DMS153 treated with DMSO at 0.1 percent for 48 hours (cell line): ENCODE data around the gene SLC19A1.
"Not testable (repeated sequence)": the region's sequence is repeated elsewhere in the genome, so short reads cannot be mapped to it uniquely, and the experiment has no call there.

Experiments used
- DNase-seq: peaks from one replicate; lab custom pipeline; 2025; ENCODE audit not compliant: unreplicated experiment; lab: John Stamatoyannopoulos, UW

The SLC19A1 gene

DNA sequence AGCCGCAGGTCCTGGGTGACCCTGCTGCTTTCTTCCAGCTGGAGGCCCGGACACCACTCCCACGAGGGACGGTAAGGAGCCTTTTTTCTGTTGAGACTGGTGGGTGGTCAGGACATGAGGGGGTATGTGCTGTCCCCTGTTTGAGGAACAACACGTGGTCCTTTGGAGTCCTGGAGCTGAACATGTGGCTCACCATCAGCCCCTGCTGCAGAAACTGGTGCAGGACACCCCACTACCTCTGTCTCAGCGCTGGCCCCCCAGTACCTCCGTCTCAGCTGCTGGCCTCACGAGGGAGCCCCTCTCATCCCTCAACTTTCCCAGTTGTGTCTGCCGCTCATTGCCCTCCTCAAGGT is 34.7 kb downstream of the SLC19A1 start:
- DNase-seq = no peak

- DNase-seq = no peak
Observed at GRCh38 chr21:45506836-45507522, 35.3 kb downstream of the SLC19A1 start.

GRCh38 chr21:45506241-45506817 is 35.9 kb downstream of the SLC19A1 start:
- no peak for DNase-seq

DNA sequence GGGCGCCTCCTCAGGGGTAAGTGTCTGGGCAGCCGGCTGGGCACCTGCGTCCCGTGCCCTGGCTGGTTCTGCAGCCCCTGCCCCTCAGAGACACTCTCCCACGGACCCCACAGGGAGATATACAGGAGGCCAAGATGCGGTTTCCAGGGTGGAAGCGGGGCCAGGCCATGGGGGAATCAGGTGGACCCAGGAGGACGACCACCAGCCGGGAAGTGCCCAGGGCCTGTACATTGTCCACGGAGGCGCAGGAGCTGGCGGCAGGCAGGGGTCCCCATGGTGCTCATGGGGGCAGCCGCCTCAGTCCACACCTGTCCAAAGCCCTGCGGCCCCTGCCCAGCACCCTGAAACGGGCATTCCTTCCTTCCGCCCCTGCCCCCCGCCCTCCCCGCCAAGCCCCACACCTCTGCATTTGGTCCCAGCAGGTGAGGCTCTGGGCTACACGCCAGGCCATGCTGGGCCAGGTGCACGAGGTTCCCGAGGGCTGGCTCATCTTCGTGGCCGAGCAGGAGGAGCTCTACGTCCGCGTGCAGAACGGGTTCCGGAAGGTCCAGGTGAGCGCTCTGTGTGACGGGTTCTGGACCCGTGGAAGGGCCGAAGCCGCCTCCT is 36.7 kb downstream of the SLC19A1 start:
- no peak for DNase-seq

DNA sequence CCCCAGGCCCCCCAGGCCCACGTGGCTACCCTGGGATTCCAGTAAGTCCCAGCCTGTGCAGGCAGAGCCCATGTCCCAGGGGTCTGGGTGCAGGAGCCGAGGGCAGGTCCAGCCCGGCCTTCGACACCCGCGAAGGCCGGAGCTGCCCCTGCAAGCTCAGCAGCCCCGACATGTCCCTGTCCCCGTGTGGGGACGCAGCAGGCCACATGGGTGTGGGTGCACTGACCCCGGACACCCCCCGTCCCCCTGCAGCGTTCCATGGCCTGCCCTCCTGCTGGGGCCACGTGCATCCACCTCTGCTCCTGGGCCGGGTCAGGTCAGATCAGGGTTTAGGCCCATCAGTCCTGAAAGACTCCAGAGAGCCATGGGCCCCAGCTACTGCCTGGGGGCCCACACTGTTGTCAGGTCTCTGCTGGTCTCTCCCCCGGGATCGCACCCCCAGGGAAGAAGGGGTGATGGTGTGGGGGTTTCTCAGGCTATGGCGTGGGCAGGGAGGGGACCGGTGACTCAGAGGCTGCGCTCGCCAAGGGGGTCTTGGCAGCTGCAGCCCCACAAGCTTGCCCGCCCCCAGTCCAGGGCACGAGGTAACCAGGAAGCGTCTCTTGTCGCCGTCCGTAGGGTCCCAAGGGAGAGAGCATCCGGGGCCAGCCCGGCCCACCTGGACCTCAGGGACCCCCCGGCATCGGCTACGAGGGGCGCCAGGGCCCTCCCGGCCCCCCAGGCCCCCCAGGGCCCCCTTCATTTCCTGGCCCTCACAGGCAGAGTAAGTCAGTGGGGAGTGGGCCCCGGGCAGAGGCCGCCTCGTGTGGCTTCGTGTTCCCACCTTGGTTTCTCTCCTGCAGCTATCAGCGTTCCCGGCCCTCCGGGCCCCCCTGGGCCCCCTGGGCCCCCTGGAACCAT is 37.5 kb downstream of the SLC19A1 start:
- DNase-seq = no peak

DNA sequence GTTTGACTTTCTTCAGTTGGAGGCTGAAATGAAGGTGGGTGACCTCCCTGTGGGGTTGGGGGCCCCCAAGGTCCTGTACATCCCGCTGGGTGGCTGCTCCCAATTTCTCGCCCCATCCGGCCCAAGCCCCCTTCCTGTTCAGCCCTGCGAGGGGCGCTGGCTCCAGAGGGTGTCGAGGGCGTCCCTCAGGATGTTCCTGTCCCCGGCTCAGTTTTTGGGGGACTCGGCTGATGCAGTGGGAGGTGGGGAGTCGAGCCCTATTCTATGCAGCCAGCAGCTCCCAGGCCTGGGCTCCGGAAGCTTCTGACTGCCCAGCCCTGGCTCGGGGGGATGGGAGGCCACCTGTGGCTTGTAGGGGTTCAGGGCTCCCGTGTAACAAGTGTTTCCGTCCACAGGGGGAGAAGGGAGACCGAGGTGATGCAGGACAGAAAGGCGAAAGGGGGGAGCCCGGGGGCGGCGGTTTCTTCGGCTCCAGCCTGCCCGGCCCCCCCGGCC is 38.2 kb downstream of the SLC19A1 start:
- no peak for DNase-seq

GRCh38 chr21:45503226-45503625 is 39.0 kb downstream of the SLC19A1 start:
- not testable (repeated sequence) for DNase-seq

DNA sequence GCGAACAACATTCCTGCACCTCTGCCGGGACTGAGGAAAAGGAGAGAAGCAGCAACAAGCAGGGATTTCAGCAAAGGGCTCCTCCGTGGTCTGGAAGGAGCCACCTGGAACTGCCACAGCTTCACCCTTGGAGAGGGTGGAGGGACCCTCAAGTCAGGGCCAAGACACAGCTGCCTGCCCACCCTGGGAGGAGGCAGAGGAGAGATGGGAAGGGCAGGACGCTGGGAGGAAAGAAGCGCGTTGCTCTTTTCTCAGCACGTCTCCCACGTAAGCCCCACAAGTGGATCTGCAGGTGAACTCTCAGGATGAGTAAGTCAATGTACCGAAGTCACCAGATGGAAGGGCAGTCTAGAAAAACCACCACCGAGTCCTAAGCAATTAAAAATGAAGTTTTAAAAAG is 39.6 kb downstream of the SLC19A1 start:
- no peak for DNase-seq

DNA sequence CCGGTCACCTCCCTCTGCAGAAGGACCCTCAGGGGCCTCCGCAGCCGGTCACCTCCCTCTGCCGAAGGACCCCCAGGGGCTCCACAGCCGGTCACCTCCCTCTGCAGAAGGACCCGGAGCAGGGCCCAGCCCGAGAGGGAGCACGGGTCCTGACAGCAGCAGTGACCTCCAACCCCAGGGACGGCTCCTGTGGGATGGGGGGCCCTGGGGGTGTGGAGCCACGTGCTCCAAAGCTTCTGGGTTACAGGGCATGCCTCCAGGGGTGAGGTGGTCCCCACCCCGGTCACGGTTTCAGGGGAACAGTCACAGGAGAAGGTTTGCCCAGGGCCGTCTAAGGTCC is 40.3 kb downstream of the SLC19A1 start:
- DNase-seq = no peak

DNA sequence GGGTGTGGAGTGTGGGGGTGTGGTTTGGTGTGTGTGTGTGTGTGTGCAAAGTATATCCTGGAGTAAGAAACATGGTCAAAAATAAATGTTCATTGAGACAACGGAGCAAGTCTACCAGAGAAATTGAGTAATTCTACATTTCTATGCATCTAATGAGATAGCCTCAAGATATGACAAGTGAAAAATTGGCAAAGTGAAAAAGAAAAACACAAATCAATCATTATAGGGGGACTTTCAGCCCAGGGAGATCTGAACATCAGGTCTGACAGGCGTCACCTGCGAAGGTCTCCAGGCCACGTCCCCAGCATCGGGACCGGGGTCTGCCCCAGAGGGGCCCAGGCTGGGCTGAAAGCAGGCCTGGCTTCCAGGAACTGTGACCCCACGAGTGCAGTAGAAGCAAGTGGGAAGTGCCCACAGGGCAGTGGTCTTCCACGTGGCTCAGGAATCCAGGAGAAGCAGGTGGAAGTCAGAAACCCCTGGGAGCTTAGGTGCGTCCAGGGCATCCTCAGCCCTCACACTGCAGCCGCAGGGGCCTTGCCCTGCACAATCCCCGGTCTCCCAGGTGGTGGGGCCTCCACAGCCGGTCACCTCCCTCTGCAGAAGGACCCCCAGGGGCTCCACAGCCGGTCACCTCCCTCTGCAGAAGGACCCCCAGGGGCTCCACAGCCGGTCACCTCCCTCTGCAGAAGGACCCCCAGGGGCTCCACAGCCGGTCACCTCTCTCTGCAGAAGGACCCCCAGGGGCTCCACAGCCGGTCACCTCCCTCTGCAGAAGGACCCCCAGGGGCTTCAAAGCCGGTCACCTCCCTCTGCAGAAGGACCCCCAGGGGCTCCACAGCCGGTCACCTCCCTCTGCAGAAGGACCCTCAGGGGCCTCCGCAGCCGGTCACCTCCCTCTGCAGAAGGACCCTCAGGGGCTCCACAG is 40.9 kb downstream of the SLC19A1 start:
- not testable (repeated sequence) for DNase-seq

DNA sequence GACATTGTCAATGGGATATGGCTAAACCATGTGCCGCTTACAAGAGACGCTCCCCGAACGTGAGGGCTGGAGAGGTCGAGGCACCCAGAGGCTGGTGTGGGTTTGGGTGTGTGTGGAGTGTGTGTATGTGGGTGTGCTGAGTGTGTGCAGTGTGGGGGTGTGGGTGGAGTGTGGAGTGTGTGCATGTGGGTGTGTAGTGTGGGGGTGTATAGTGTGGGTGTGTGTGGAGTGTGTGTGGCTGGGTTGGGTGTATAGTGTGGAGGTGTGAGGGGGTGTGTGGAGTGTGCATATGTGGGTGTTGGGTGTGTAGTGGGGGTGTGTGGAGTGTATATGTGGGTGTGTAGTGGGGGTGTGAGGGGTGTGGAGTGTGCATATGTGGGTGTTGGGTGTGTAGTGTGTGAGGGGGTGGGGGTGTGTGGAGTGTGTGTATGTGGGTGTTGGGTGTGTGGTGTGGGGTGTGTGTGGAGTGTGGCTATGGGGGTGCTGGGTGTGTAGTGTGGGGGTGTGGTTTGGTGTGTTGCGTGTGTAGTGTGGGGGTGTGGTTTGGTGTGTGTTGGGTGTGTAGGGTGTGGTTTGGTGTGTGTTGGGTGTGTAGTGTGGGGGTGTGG is 42.2 kb downstream of the SLC19A1 start:
- DNase-seq = no peak

- DNase-seq = no peak
Observed at GRCh38 chr21:45499201-45499750, 43.0 kb downstream of the SLC19A1 start.

- DNase-seq = no peak
Observed at GRCh38 chr21:45498646-45499000, 43.6 kb downstream of the SLC19A1 start.

DNA sequence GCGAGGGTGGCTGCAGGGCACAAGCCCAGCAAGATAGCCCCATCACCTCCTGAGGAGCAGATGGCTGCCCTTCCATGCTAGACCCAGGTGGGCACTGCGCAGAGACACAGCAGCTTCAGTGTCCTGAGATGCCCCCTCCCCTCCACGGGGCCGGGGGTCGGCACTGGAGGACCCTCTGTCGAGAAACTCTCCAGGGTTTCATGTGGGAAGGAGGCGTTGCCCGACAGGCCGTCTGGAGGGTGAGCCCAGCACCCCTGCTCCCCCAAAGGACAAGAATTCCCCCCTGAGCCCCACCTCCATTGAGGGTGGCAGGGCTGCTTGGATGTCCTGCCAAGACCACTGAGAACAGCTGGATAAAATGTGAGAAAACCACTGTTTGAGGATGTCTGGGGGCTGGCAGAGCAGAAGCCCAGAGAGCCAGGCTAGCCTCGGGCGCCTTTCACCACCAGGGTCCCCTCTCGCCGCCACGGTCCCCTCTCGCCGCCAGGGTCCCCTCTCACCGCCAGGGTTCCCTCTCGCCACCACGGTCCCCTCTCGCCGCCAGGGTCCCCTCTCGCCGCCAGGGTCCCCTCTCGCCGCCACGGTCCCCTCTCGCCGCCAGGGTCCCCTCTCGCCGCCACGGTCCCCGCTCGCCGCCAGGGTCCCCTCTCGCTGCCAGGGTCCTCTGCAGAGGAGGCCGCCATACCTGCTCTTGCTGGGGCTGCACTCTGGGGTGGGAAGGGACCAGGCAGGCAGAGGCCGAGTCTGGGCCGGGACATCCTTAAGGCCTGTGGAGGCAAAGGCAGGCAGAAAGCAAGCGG is 44.2 kb downstream of the SLC19A1 start:
- DNase-seq = no peak

DNA sequence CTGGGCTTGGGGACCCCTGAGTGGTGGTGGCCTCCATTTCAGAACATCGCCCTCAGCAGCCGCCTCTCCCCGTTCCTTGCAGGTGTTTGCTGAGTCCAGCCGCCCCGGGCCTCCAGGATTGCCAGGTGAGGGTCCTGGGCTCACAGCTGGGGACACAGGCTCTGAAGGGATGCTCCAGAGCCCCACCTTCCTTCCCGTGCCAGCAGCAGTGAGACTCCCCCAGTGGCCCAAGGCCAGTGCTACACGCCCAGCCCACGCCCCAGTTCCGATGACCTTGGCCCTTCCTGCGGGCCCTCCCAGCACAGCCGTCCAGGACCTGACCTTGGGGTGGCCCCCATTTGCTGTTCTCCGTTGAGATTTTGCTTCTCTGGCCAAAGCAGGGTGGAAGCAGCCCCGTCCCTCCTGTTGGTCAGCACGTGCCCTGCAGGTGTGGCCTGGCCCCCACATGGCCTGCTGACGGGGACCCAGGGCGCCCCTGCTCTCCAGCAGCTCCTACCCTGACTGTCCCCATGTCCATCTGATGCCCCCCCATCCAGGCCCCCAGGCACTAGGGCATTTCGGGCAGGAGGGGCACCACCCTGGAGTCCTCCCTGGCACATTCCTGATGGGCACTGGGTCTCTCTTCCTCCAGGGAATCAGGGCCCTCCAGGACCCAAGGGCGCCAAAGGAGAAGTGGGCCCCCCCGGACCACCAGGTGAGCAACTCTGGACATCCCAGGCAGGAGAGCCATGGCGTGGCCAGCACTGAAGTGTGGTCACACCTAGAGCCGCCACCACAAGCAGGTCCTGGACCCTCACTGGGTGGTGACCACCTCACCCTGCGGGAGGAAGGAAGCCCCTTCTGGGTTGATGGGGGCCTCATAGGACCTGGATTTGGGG is 45.0 kb downstream of the SLC19A1 start:
- DNase-seq = no peak

DNA sequence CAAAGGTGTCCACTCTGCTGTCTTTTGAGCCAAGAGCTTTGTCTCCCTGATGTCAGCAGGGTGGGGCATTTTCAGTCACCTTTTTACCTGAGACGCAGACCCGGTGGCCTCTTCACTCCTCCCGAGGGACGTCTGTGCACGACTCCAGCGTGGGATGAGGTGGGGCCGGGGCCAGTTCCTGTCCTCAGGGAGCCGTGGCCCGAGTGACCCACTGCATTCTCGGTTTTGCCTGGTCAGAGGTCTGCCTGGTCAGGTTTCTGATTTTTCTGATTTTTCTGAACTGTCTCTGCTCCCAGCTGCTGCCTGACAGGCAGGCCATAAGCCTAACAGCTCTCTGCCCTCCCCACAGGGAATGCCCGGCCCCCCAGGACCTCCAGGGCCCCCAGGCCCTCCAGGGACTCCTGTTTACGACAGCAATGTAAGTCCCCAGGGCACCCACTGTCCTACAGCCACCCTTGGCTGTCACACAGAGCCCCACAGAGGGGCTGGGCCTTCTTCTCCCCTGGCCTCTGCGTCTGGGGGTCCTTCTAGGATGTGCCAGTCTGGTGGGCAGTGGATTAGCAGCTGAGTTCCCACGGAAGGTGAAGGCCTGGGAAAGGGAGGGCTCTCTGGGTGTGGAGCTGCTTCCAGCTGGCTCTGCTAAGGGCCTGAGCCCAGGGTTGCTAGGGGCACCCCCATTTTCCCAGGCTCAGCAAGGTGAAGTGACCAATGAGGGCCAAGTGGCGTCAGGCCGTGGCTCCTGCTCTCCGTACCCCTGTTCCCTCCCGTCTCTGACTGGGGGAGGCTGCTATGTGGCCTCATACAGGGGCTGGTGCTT is 45.9 kb downstream of the SLC19A1 start:
- DNase-seq = no peak
